SK-N-MC (cell line): ENCODE data around the gene ARAF.

Source experiments
- EZH2 ChIP-seq: fragments of 200-600 bp; sonication (generic); IDR thresholded peaks from one replicate; pipeline ENCODE4 v1.6.1; 2017; ENCODE audit warnings: antibody characterized with exemption
- POLR2AphosphoS5 ChIP-seq: IDR thresholded peaks from 2 replicates; pipeline ENCODE4 v1.6.1; 2012; ENCODE audit warnings: mild to moderate bottlenecking, low read depth, low read length, borderline replicate concordance

DNA sequence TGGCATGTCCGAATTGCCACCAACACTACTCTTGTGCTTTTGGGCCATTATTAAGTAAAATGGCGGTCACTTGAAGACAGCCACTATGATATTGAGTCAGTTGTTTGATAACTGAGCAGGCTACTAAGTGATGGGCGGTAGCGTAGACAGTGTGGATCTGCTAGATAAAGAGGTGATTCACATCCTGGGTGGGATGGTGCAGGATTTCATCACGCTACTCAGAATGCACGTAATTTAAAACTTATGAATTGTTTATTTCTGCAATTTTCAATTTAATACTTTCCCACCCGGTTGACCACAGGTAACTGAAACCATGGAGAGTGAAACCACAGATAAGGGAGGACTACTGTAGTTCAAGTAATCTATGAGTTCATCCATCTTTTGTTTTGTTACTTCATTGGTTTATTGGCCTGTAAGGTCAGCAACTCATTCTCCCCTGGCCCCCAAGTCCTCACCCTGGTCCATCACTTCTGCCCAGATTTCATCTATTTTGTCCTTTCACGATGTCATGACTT is 2.9 kb downstream of the ARAF start:
- no peak for TF ChIP-seq EZH2
- no peak for TF ChIP-seq POLR2AphosphoS5
